SJCRH30 (cell line): ENCODE data around the gene F12. TPM values are rescaled to one million over a fixed set of nuclear protein-coding genes. Genes with fewer than 3 reads are reported as not detected.

Experiments
- DNase-seq, 2 experiments: peaks; one replicate each; pipeline ENCODE4 v3.0.0-alpha.2; 2015 to 2020
- H3K27ac ChIP-seq: fragments of 250-450 bp; sonication (Bioruptor Pico); 2 replicates; pipeline ENCODE4 v1.5.1; 2020; ENCODE audit warnings: mild to moderate bottlenecking, moderate library complexity
- H3K27me3 ChIP-seq: fragments of 250-450 bp; sonication (Bioruptor Pico); 2 replicates; pipeline ENCODE4 v1.5.1; 2020; ENCODE audit warnings: mild to moderate bottlenecking, moderate library complexity
- H3K36me3 ChIP-seq: fragments of 250-450 bp; sonication (Bioruptor Pico); 2 replicates; pipeline ENCODE4 v1.5.1; 2020; ENCODE audit warnings: mild to moderate bottlenecking, moderate library complexity
- H3K4me1 ChIP-seq: fragments of 250-450 bp; sonication (Bioruptor Pico); 2 replicates; pipeline ENCODE4 v1.5.1; 2020; ENCODE audit warnings: mild to moderate bottlenecking, moderate library complexity
- H3K4me3 ChIP-seq: fragments of 250-450 bp; sonication (Bioruptor Pico); 2 replicates; pipeline ENCODE4 v1.5.1; 2020; ENCODE audit warnings: mild to moderate bottlenecking, moderate library complexity
- H3K9me3 ChIP-seq: fragments of 250-450 bp; sonication (Bioruptor Pico); replicated peaks from 2 replicates; pipeline ENCODE4 v1.5.1; 2020; ENCODE audit warnings: mild to moderate bottlenecking, moderate library complexity
- total RNA-seq: library from RNA; depleted of rRNA; stranded (reverse); fragments of >200 nt; shearing (Covaris generic); gene quantifications from 2 replicates; pipeline ENCODE4 v1.2.3, GENCODE V29; 2014; rRNA removed

F12 gene
- total RNA-seq, 1 experiment from 2014 or later = 5.9 TPM

DNA sequence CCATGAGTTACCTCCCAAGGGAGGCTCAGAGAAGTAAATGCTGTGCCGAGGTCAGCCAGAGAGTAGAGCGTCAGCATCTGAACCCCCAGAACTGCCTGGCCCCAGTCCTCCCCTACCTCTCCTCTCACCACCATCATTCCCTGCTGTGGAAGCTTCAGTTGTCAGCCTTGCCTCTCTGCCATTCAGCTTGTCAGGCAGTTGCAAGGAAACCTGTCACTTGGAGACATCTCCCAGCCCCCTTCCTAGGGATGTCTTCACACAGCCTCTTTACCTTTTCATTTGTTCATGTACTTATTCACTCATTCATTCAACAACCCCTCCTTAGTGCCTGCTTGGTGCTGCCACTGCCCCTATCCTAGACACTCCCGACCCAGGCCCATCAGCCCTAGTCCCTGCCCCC lies 49.5 kb downstream of the F12 start:
- no peaks in the 10 kb centered on the region for H3K9me3 ChIP-seq
- peaks cover 30% of the 10 kb centered on the region for H3K27me3 ChIP-seq
- H3K4me1 ChIP-seq = peaks cover 8% of the 10 kb centered on the region; the same call in 1 of the 2 replicates
- no peak overlapping the region for H3K4me3 ChIP-seq
- H3K36me3 ChIP-seq = no peaks in the 10 kb centered on the region
- H3K27ac ChIP-seq = no peak overlapping the region
- no peak for DNase-seq

DNA sequence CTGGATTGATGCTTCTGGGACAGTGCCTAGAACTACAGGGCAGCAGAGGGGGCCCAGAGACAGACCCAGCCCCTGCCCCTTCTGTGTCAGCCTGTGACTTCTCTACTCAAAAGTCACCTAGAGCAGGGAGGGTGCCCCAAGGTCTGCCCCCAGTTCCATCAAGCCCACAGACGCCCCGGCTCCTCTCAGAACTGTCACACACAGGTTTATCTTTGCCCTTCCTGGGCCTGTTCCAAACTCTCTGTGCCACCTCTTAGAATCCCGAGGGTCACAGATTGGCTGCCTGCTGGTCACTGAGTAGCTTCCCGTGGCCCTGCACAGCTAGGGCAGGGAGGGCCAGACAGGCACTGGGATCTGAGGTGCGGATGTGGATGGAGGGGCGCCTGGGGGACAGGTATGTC lies 49.9 kb downstream of the F12 start:
- Histone ChIP-seq H3K27me3 (peaks cover 30% of the 10 kb centered on the region), H3K36me3 (no peaks in the 10 kb centered on the region), H3K4me3 (no peak overlapping the region), H3K4me1 (peaks cover 8% of the 10 kb centered on the region; the same call in 1 of the 2 replicates), H3K27ac (no peak overlapping the region), H3K9me3 (no peaks in the 10 kb centered on the region)
- no peak for DNase-seq

DNA sequence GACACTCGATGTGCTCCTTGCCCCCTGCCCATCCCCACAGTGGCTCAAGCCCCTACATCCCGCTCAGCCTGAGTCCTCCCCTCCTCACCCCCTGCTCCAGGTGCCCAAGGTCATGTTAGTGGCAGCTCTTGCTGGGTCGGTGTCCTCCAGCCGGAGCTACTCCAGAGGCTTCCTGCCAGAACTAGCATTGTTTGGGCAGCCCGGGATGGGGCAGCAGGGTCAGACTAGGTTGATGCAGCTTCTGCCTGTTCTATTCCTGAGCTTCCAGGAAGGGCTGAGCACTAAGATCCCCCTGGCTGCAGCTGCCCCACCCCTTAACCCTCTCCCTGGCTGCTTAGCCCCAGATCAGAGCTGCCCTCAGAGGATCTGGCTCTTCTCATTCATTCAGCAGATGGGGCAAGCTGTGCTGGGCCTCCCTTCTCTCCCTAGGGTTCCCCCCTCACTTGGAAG lies 51.0 kb downstream of the F12 start:
- no peak overlapping the region; the same call in 1 of the 2 replicates for H3K4me3 ChIP-seq
- no peak overlapping the region for H3K27ac ChIP-seq

DNA sequence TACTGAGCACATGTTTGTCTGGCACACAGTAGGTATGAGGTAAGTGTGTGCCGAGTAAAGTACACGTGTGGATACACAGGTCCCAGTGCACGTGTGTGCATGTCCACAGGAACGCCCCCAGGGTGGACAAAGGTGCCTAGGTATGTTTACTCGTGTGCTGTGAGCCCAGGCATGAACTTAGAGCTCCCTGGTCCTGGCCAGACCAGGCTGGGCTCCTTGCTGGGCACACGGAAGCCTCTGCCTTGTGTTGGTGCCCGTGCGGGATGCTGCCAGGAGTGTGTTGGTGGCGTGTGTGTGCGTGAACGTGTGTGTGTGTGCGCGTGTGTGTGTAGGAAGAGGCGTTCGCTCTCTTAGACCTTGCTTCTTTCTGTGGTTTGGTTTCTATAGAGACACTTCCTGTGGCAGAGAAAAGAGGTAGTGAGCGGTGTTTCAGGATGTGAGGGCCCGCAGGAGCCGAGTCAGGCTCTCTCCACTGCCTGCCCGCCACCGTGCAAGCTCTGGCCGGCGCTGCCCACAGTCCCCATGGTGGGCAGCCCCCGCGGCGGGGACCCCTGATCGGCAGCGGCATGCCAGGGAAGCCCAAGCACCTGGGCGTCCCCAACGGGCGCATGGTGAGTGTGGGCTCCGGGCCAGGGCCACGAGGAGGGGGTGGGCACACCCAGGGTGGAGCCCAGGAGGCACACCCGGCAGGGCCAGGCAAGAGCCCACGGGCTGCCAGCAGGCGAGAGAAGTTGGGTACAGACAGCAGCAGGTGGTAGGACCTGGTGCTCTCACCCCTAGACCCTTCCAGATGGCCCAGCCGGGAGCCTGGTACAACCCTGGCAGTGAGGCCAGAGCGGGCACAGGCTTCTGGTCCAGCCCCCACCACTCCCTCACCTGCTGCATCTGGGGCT lies 51.7 kb downstream of the F12 start, which contains the start of gene RGS14:
RGS14 (plus strand) TSS at position 466 of the 893 bp plus-strand sequence; CDS start at position 567, 101 bp downstream.
- peak within 1 kb of the TSS; percentile 44 for H3K4me3 ChIP-seq
- DNase-seq = peak; percentile 33 to 53

More for the DNA sequence above, 51.0 kb downstream of the F12 start:
- Histone ChIP-seq H3K27me3 (peaks cover 30% of the 10 kb centered on the region), H3K4me1 (peaks cover 8% of the 10 kb centered on the region; the same call in 1 of the 2 replicates), H3K9me3 (no peaks in the 10 kb centered on the region), H3K36me3 (no peaks in the 10 kb centered on the region)
- no peak for DNase-seq

DNA sequence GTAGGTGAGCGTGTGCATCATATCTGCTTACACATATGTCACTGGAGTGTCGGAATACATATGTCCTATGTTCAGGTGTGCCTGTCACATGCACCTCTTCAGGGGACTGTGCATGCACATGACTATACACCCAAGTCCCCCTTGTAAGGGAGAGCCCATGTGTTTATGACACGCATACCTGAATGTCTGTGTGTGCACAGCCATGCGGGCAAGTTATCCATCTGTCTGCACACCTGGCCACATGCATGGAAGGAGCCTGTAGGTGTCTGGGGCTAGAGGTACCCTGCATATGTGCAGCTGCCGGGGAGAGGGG lies 52.3 kb downstream of the F12 start:
- no peak for DNase-seq
- Histone ChIP-seq H3K27me3 (peaks cover 30% of the 10 kb centered on the region), H3K36me3 (no peaks in the 10 kb centered on the region), H3K4me3 (no peak overlapping the region), H3K9me3 (no peaks in the 10 kb centered on the region), H3K27ac (no peak overlapping the region), H3K4me1 (peaks cover 8% of the 10 kb centered on the region; the same call in 1 of the 2 replicates)

More for the DNA sequence above, 51.7 kb downstream of the F12 start, which contains the start of gene RGS14:
- Histone ChIP-seq H3K27ac (no peak within 1 kb of the TSS), H3K4me1 (peaks cover 8% of the 10 kb centered on the region; the same call in 1 of the 2 replicates), H3K36me3 (no peaks in the 10 kb centered on the region), H3K9me3 (no peaks in the 10 kb centered on the region), H3K27me3 (peaks cover 30% of the 10 kb centered on the region)

DNA sequence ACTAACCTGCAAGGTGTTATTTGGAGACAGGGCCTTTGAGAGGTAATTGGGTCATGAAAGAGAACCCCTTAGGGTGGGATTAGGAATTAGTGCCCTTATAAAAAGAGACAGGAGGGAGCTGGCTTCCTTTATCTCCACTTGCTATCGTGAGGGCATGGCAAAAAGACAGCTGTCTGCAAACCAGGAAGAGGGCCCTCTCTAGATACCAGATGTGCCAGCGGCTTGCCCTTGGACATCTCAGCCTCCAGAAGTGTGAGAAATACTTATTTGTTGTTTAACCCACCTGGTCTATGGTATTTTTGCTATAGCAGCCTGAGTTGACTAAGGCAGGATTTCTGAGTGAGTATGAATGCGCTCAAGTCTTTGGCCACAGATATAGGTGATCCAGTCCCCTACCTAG lies 52.6 kb downstream of the F12 start:
- H3K27me3 ChIP-seq = peaks cover 30% of the 10 kb centered on the region
- DNase-seq = no peak
- H3K4me1 ChIP-seq = peaks cover 8% of the 10 kb centered on the region; the same call in 1 of the 2 replicates
- no peaks in the 10 kb centered on the region for H3K9me3 ChIP-seq
- H3K4me3 ChIP-seq = no peak overlapping the region
- no peaks in the 10 kb centered on the region for H3K36me3 ChIP-seq
- H3K27ac ChIP-seq = no peak overlapping the region

DNA sequence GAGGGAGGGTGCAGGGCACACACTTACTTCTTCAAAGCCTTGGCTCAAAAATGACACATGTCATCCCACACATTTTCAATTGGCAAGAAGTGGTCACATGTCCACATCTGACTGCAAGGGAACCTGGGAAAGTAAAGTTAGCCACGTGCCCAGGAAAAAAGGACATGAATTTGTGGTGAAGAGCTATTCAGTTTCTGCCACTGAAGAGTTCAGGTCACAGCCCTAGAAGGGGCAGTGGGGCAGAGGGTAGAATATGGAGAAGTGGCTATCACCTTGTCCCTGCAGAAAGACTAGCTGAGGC lies 53.5 kb downstream of the F12 start:
- no peak for DNase-seq
- no peaks in the 10 kb centered on the region for H3K9me3 ChIP-seq
- H3K36me3 ChIP-seq = no peaks in the 10 kb centered on the region
- H3K27ac ChIP-seq = no peak overlapping the region
- H3K4me3 ChIP-seq = no peak overlapping the region
- H3K4me1 ChIP-seq = peaks cover 8% of the 10 kb centered on the region; the same call in 1 of the 2 replicates
- peaks cover 30% of the 10 kb centered on the region for H3K27me3 ChIP-seq

DNA sequence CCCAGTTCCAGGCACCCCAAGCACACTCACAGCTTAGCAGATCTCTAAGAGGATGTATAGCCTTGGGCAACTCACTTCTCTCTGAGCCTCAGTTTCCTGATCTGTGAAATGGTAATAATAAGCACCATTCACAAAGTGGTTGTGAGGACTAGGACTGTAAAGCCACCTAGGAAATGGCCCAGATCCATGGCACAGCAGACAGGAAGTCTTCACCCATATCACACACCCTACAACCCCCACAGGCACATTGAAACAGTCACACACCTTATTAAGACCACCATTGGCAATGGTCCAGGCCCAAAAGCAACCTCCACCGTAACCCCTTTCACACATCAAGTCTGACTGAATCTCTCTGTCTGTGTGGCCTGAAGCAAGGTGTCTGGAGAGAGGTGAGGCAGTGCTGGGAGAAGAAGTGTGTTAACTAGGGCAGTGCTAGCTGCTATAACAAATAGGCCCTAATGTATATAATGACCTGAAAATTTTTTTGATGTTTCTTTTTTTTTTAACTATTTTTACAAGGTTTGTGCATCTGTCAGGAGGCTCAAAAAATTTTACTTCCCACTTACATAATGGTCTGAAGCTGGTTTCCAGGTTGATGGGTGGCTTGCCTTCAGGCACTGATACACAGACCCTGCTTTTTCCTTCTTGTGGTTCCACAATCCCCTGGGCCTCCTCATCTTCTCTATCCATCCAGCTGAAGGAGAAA lies 54.0 kb downstream of the F12 start:
- Histone ChIP-seq H3K27me3 (peaks cover 30% of the 10 kb centered on the region), H3K27ac (no peak overlapping the region), H3K36me3 (no peaks in the 10 kb centered on the region), H3K4me1 (peaks cover 13% of the 10 kb centered on the region; the same call in 1 of the 2 replicates), H3K4me3 (no peak overlapping the region), H3K9me3 (no peaks in the 10 kb centered on the region)
- no peak for DNase-seq

DNA sequence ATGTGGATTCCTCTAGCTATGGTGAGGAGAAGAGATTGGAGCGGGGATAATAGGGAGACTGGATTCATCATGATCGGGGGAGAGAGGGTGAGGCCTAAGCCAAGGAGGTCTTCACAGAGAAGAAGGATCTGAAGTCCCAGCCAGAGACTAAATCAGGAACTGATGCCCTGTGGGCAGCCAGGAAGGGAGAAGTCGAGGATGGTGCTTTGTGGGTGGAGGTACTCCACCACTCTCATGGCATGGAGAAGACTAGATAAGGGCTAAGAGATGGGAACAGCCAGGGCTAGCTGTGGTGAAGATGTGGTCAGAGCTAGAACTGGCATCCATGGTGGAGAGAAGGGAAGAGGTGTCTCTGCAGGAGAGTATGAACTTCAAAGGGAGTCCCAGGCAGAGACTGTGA lies 54.7 kb downstream of the F12 start:
- Histone ChIP-seq H3K27me3 (peaks cover 29% of the 10 kb centered on the region), H3K4me3 (no peak overlapping the region), H3K27ac (no peak overlapping the region), H3K9me3 (no peaks in the 10 kb centered on the region), H3K36me3 (no peaks in the 10 kb centered on the region), H3K4me1 (peaks cover 14% of the 10 kb centered on the region; the same call in 1 of the 2 replicates)
- DNase-seq = no peak

DNA sequence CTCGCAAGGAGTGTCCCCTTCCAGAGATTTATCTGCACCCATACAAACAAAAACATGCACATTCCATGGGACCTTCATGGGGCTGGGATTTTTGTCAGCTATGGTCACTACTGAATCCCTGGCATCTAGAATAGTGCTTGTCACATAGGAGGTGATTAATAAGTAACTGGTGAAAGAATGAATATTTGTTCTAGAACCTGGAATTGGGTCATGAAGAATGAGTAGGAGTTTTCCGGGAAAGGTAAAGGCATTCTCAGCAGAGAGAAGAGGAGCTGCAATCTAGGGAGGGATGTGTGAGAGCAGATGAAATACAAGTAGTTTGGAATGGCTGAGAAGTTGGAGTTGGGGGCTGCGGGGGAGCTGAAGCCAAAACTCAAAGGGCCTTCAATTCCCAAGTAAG lies 55.1 kb downstream of the F12 start:
- Histone ChIP-seq H3K27me3 (peaks cover 25% of the 10 kb centered on the region), H3K27ac (no peak overlapping the region), H3K36me3 (no peaks in the 10 kb centered on the region), H3K4me3 (no peak overlapping the region), H3K4me1 (peaks cover 14% of the 10 kb centered on the region; the same call in 1 of the 2 replicates), H3K9me3 (no peaks in the 10 kb centered on the region)
- no peak for DNase-seq

DNA sequence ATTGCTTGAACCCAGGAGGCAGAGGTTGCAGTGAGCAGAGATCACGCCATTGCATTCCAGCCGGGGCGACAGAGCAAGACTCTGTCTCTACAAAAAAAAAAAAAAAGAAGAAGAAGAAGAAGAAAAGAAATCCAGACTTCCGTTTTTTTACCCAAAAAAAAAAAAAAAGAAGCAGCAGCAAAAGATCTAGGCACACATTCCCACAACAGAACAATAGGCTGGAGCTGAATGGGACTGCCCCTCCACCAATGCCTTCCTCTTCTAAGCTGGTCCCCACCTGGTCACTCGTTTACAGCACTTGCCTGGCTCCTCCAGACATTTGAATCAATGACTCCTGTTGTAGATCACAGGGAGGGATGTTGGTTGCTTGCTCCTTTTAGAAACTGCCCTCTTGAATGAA lies 56.3 kb downstream of the F12 start:
- Histone ChIP-seq H3K4me1 (peaks cover 12% of the 10 kb centered on the region; the same call in 1 of the 2 replicates), H3K27ac (no peak overlapping the region), H3K9me3 (no peaks in the 10 kb centered on the region), H3K27me3 (peaks cover 13% of the 10 kb centered on the region; the same call in 1 of the 2 replicates), H3K36me3 (no peaks in the 10 kb centered on the region), H3K4me3 (no peak overlapping the region)
- DNase-seq = no peak

Other genes starting within 250 kb of the F12 start
- gene RAB24, start 105.8 kb downstream of the F12 start, total RNA-seq = 24.1 and 25.4 TPM in 2 replicates
- 226 and 259 TPM in 2 replicates for gene PRELID1, start 105.8 kb downstream of the F12 start, total RNA-seq
- gene MXD3, start 97.7 kb downstream of the F12 start, total RNA-seq = 36.6 and 37.6 TPM in 2 replicates
- gene LMAN2, start 57.9 kb downstream of the F12 start, total RNA-seq = 144 and 156 TPM in 2 replicates
- 4.0 and 4.8 TPM in 2 replicates for gene RGS14, start 51.6 kb downstream of the F12 start, total RNA-seq
- not detected in 2 replicates for gene SLC34A1, start 25.1 kb downstream of the F12 start, total RNA-seq
- not detected in 2 replicates for gene PFN3, start 8.9 kb downstream of the F12 start, total RNA-seq
- 45.1 and 48.4 TPM in 2 replicates for gene GRK6, start 17.1 kb upstream of the F12 start, total RNA-seq
- gene PRR7, start 37.2 kb upstream of the F12 start, total RNA-seq = 6.4 TPM in 2 replicates
- gene DBN1, start 64.1 kb upstream of the F12 start, total RNA-seq = 239 and 265 TPM in 2 replicates
- gene PDLIM7, start 88.0 kb upstream of the F12 start, total RNA-seq = 58.4 and 68.5 TPM in 2 replicates
- 3.0 and 6.2 TPM in 2 replicates for gene DOK3, start 100.3 kb upstream of the F12 start, total RNA-seq
- gene DDX41, start 107.4 kb upstream of the F12 start, total RNA-seq = 68.5 and 76.8 TPM in 2 replicates
- gene FAM193B, start 145.0 kb upstream of the F12 start, total RNA-seq = 30.8 and 33.8 TPM in 2 replicates
- 70.9 and 76.2 TPM in 2 replicates for gene TMED9, start 182.6 kb upstream of the F12 start, total RNA-seq
- gene B4GALT7, start 190.6 kb upstream of the F12 start, total RNA-seq = 17.4 and 22.3 TPM in 2 replicates